Stimulated activated CD8-positive, alpha-beta memory T cell treated with anti-CD3 and anti-CD28 coated beads, Interleukin-4, amount 100 ng/mL, for 1 hour (primary cell): ENCODE data around the gene SETD6.

Experiments
- DNase-seq, 2 donors: peaks; one replicate each; pipeline ENCODE4 v3.0.0-alpha.2; 2020; ENCODE audit warnings: low read depth in 2 of 2, low spot score in 1 of 2

SETD6 gene

GRCh38 chr16:58507963-58508670 lies 7.2 kb upstream of the SETD6 start:
- no peak for DNase-seq

GRCh38 chr16:58508671-58509251 lies 6.6 kb upstream of the SETD6 start:
- DNase-seq: no peak

GRCh38 chr16:58509256-58510096 lies 5.8 kb upstream of the SETD6 start:
- no peak for DNase-seq

GRCh38 chr16:58510097-58510775 lies 5.1 kb upstream of the SETD6 start:
- no peak for DNase-seq

GRCh38 chr16:58510776-58511628 lies 4.3 kb upstream of the SETD6 start:
- DNase-seq: no peak

GRCh38 chr16:58511933-58512815 lies 3.1 kb upstream of the SETD6 start:
- DNase-seq: peak; percentile 67 to 75

GRCh38 chr16:58513874-58514273 lies 1.4 kb upstream of the SETD6 start:
- no peak for DNase-seq

GRCh38 chr16:58515871-58516767 lies 802 bp downstream of the SETD6 start:
- no peak for DNase-seq

- no peak for DNase-seq
Observed at GRCh38 chr16:58516768-58517107, 1.4 kb downstream of the SETD6 start.

- DNase-seq: no peak
Observed at GRCh38 chr16:58518083-58518979, 3.0 kb downstream of the SETD6 start.

- DNase-seq: no peak
Observed at GRCh38 chr16:58518980-58519368, 3.7 kb downstream of the SETD6 start.

- no peak for DNase-seq
Observed at GRCh38 chr16:58519707-58520106, 4.4 kb downstream of the SETD6 start.

GRCh38 chr16:58530179-58530578 lies 14.9 kb downstream of the SETD6 start:
- no peak for DNase-seq

GRCh38 chr16:58532414-58532813 lies 17.1 kb downstream of the SETD6 start:
- no peak for DNase-seq

- no peak for DNase-seq
Observed at GRCh38 chr16:58533751-58534470, 18.6 kb downstream of the SETD6 start.

GRCh38 chr16:58535100-58535499 lies 19.8 kb downstream of the SETD6 start:
- no peak for DNase-seq

- DNase-seq: no peak
Observed at GRCh38 chr16:58536278-58536677, 21.0 kb downstream of the SETD6 start.
